K562 (cell line): ENCODE results near the gene MFSD12. TPM values are rescaled to one million over a fixed set of nuclear protein-coding genes. Genes with fewer than 3 reads are reported as not detected.

ENCODE experiments used
- CCNT2 ChIP-seq: IDR thresholded peaks from 2 replicates; pipeline ENCODE4 v1.6.1; 2011; ENCODE audit warnings: borderline replicate concordance, low read depth, mild to moderate bottlenecking, moderate library complexity, mixed read lengths, low read length; ENCODE audit not compliant: insufficient read length; ENCODE audit errors: extremely low read depth
- CHD1 ChIP-seq: fragments of 200-600 bp; sonication (generic); IDR thresholded peaks from one replicate; pipeline ENCODE4 v1.6.1; 2012; ENCODE audit warnings: mild to moderate bottlenecking, moderate library complexity, low read length, inconsistent platforms
- CREB5 ChIP-seq: fragments of 250-450 bp; sonication (Bioruptor Pico); IDR thresholded peaks from 2 replicates; pipeline ENCODE4 v1.5.0; 2020; ENCODE audit warnings: mild to moderate bottlenecking
- CXXC5 ChIP-seq: fragments of 250-450 bp; sonication (Bioruptor Pico); IDR thresholded peaks from 2 replicates; pipeline ENCODE4 v1.8.0; 2022; ENCODE audit warnings: inconsistent platforms, mild to moderate bottlenecking, moderate library complexity
- GABPB2 ChIP-seq: fragments of 250-450 bp; sonication (Bioruptor Pico); conservative IDR thresholded peaks from 2 replicates; pipeline ENCODE4 v1.5.1; 2021; ENCODE audit warnings: mild to moderate bottlenecking
- GTF2F1 ChIP-seq: IDR thresholded peaks from 2 replicates; pipeline ENCODE4 v1.6.1; 2011; ENCODE audit warnings: low read depth, low read length, improper control_type of control experiment
- HOXB6 ChIP-seq: fragments of 250-450 bp; sonication (Bioruptor Pico); IDR thresholded peaks from 2 replicates; pipeline ENCODE4 v1.5.1; 2022; ENCODE audit warnings: mild to moderate bottlenecking, borderline replicate concordance
- IRF1 ChIP-seq: sonication (generic); formaldehyde crosslinking; IDR thresholded peaks from 2 replicates; pipeline ENCODE4 v1.8.0; 2022; ENCODE audit warnings: missing genetic modification reagents, mild to moderate bottlenecking, borderline replicate concordance
- LARP7 ChIP-seq: fragments of 450-650 bp; IDR thresholded peaks from 2 replicates; pipeline ENCODE4 v1.6.1; 2016
- MAX ChIP-seq: sonication (generic); formaldehyde crosslinking; IDR thresholded peaks from 2 replicates; pipeline ENCODE4 v1.9.0; 2022; ENCODE audit warnings: mild to moderate bottlenecking, missing genetic modification reagents
- NFIX ChIP-seq: fragments of 250-450 bp; sonication (Bioruptor Pico); IDR thresholded peaks from 2 replicates; pipeline ENCODE4 v1.4.0; 2020; ENCODE audit warnings: low read depth, mild to moderate bottlenecking, moderate library complexity
- PCBP1 ChIP-seq: fragments of 200-400 bp; formaldehyde crosslinking; IDR thresholded peaks from 2 replicates; pipeline ENCODE4 v1.6.1; 2018; ENCODE audit warnings: mild to moderate bottlenecking, low read depth, low read length; ENCODE audit not compliant: poor library complexity, severe bottlenecking
- PHTF2 ChIP-seq: fragments of 250-450 bp; sonication (Bioruptor Pico); IDR thresholded peaks from 2 replicates; pipeline ENCODE4 v1.5.0; 2021; ENCODE audit warnings: mild to moderate bottlenecking
- PML ChIP-seq: IDR thresholded peaks from 2 replicates; pipeline ENCODE4 v1.6.1; 2012; ENCODE audit warnings: low read length, inconsistent platforms
- SMC3 ChIP-seq: conservative IDR thresholded peaks from 2 replicates; pipeline ENCODE4 v1.6.1; 2011; ENCODE audit warnings: low read depth, low read length, improper control_type of control experiment; ENCODE audit not compliant: insufficient read depth
- STAG1 ChIP-seq: sonication (generic); formaldehyde crosslinking; IDR thresholded peaks from 2 replicates; pipeline ENCODE4 v1.5.0; 2020; ENCODE audit warnings: missing genetic modification reagents, borderline replicate concordance
- UBTF ChIP-seq, 2 experiments: IDR thresholded peaks; 2 replicates each; pipeline ENCODE4 v1.6.1; 2012; ENCODE audit warnings: improper control_type of control experiment in 2 of 2, low read depth in 2 of 2, low read length in 2 of 2, borderline replicate concordance in 1 of 2
- ZNF280A ChIP-seq: fragments of 450-650 bp; IDR thresholded peaks from 2 replicates; pipeline ENCODE4 v1.6.1; 2018; ENCODE audit warnings: mild to moderate bottlenecking, low read depth; ENCODE audit not compliant: partially characterized antibody
- ZNF586 ChIP-seq: fragments of 450-650 bp; formaldehyde crosslinking; conservative IDR thresholded peaks from 2 replicates; pipeline ENCODE4 v1.4.0; 2020; ENCODE audit warnings: mild to moderate bottlenecking, moderate library complexity
- ZNF79 ChIP-seq: fragments of 250-450 bp; sonication (Bioruptor Pico); IDR thresholded peaks from 2 replicates; pipeline ENCODE4 v1.4.0; 2020; ENCODE audit warnings: low read depth, mild to moderate bottlenecking, moderate library complexity
- ZZZ3 ChIP-seq: fragments of 450-650 bp; IDR thresholded peaks from 2 replicates; pipeline ENCODE4 v1.6.1; 2016; ENCODE audit warnings: antibody characterized with exemption, mild to moderate bottlenecking, moderate library complexity
- polyA plus RNA-seq, 8 experiments: library from polyadenylated mRNA; depleted of rRNA in 4 of 8; stranded (reverse) in 5 of 8; unstranded in 3 of 8; fragments of >200 nt; fragmentation: Nextera tagmentation in 2 of 8; fragmentation: Illumina TruSeq in 1 of 8; extraction: Ambion mirVana in 2 of 8; extraction: Trizol in 1 of 8; gene quantifications; 2 replicates each; pipeline versions ENCODE4 v1.2.1 to v1.2.3, GENCODE V29; 2011 to 2014; ENCODE audit warnings: inconsistent platforms in 1 of 8, missing spikeins in 1 of 8
- total RNA-seq, 7 experiments: library from RNA; depleted of rRNA in 6 of 7; stranded (reverse); fragments of >200 nt in 6 of 7; fragmentation: Illumina TruSeq in 2 of 7; extraction: Trizol in 2 of 7; gene quantifications; 2 replicates each; pipeline versions ENCODE4 v1.2.1 to v1.2.3, GENCODE V29; 2011 to 2021; ENCODE audit warnings: low replicate concordance in 1 of 7

The MFSD12 gene
- total and polyA plus RNA-seq, 9 of the 15 experiments (the other 6 are each of a cell fraction or from before 2014, with no cell fraction given), result 0.69 to 112 (median 31.8) TPM

GRCh38 chr19:3505598-3506383 is 51.6 kb downstream of the MFSD12 start, which contains the start of gene FZR1 (continued):
- no peak for TF ChIP-seq IRF1 (CRISPR knock-in tag)
- no peak for TF ChIP-seq CHD1
- TF ChIP-seq CCNT2, result peak; percentile 81
- peak; percentile 93 for TF ChIP-seq CXXC5 (CRISPR knock-in tag)
- no peak for TF ChIP-seq GABPB2
- no peak for TF ChIP-seq ZNF586 (CRISPR knock-in tag)
- TF ChIP-seq PHTF2 (CRISPR knock-in tag), result no peak
- TF ChIP-seq UBTF (IDR thresholded peaks at IDR 0.05; ENCODE audit: borderline replicate concordance in 1 of 2, low read depth in 2 of 2, low read length in 2 of 2), result no peak
- TF ChIP-seq ZNF79 (CRISPR knock-in tag), result no peak
- no peak for TF ChIP-seq PCBP1
- no peak for TF ChIP-seq ZZZ3
- no peak for TF ChIP-seq ZNF280A
- TF ChIP-seq CREB5, result no peak
- TF ChIP-seq LARP7, result no peak
- no peak for TF ChIP-seq NFIX (CRISPR knock-in tag)
- no peak for TF ChIP-seq HOXB6
- TF ChIP-seq MAX (CRISPR knock-in tag), result peak; percentile 75
- TF ChIP-seq GTF2F1, result no peak
- TF ChIP-seq STAG1 (CRISPR knock-in tag), result no peak
- TF ChIP-seq SMC3, result no peak
- no peak for TF ChIP-seq PML
